GM18505 (cell line): ENCODE results near the gene KRT4.

Experiments
- ATAC-seq: cut with Tn5 transposase; IDR thresholded peaks from one replicate; pipeline ENCODE4 v1.9.1; 2021; ENCODE audit not compliant: unreplicated experiment
- POLR2A ChIP-seq: IDR thresholded peaks from 4 replicates; pipeline ENCODE4 v1.6.1; 2011; ENCODE audit warnings: borderline replicate concordance; ENCODE audit not compliant: insufficient read depth, insufficient read length; ENCODE audit errors: extremely low read depth

Gene KRT4

GRCh38 chr12:52777566-52777965 lies 36.4 kb downstream of the KRT4 start:
- no peak for ATAC-seq
- no peak for TF ChIP-seq POLR2A

- no peak for TF ChIP-seq POLR2A
- no peak for ATAC-seq
These were observed 37.0 kb downstream of the KRT4 start, which contains the start of gene KRT76 for GRCh38 chr12:52776913-52777395. Gene KRT76 (minus strand): TSS chr12:52777345. CDS start chr12:52777291, 54 bp downstream.

GRCh38 chr12:52776435-52776834 lies 37.5 kb downstream of the KRT4 start:
- no peak for ATAC-seq
- no peak for TF ChIP-seq POLR2A

GRCh38 chr12:52774629-52775250 lies 39.2 kb downstream of the KRT4 start:
- ATAC-seq, result no peak
- no peak for TF ChIP-seq POLR2A

- no peak for TF ChIP-seq POLR2A
- ATAC-seq, result no peak
These were observed 41.1 kb downstream of the KRT4 start for GRCh38 chr12:52772772-52773171.

GRCh38 chr12:52772188-52772587 lies 41.7 kb downstream of the KRT4 start:
- ATAC-seq, result no peak
- no peak for TF ChIP-seq POLR2A

GRCh38 chr12:52771505-52771904 lies 42.4 kb downstream of the KRT4 start:
- ATAC-seq, result no peak
- no peak for TF ChIP-seq POLR2A

- no peak for TF ChIP-seq POLR2A
- no peak for ATAC-seq
These were observed 42.8 kb downstream of the KRT4 start for GRCh38 chr12:52771088-52771487.

GRCh38 chr12:52769946-52770345 lies 44.0 kb downstream of the KRT4 start:
- TF ChIP-seq POLR2A, result no peak
- ATAC-seq, result no peak

GRCh38 chr12:52769354-52769753 lies 44.6 kb downstream of the KRT4 start:
- ATAC-seq, result no peak
- TF ChIP-seq POLR2A, result no peak

- ATAC-seq, result no peak
- TF ChIP-seq POLR2A, result no peak
These were observed 45.3 kb downstream of the KRT4 start for GRCh38 chr12:52768479-52769200.

GRCh38 chr12:52767427-52767826 lies 46.5 kb downstream of the KRT4 start:
- no peak for TF ChIP-seq POLR2A
- no peak for ATAC-seq

- no peak for ATAC-seq
- TF ChIP-seq POLR2A, result no peak
These were observed 46.9 kb downstream of the KRT4 start for GRCh38 chr12:52767020-52767379.

GRCh38 chr12:52766351-52767019 lies 47.4 kb downstream of the KRT4 start:
- TF ChIP-seq POLR2A, result no peak
- ATAC-seq, result no peak
